ENCODE measurements around the gene MEP1A.
"Not testable (repeated sequence)": the region's sequence is repeated elsewhere in the genome, so short reads cannot be mapped to it uniquely, and the experiment has no call there.

Gene MEP1A

GRCh38 chr6:46828939-46829338, 35.8 kb downstream of the MEP1A start:
- DNase-seq (ENCODE audit: low read depth in 1 of 2, low spot score in 1 of 2), result no peak

- no peak for DNase-seq (ENCODE audit: low read depth in 1 of 2, low spot score in 1 of 2)
Measured at GRCh38 chr6:46832816-46833215, 39.6 kb downstream of the MEP1A start.

- not testable (repeated sequence) for DNase-seq (ENCODE audit: low read depth in 1 of 2, low spot score in 1 of 2)
Measured at GRCh38 chr6:46834257-46834916, 41.2 kb downstream of the MEP1A start.

- DNase-seq (ENCODE audit: low read depth in 1 of 2, low spot score in 1 of 2), result not testable (repeated sequence)
Measured at GRCh38 chr6:46834991-46835390, 41.8 kb downstream of the MEP1A start.

- DNase-seq (ENCODE audit: low read depth in 1 of 2, low spot score in 1 of 2), result no peak
Measured at GRCh38 chr6:46838033-46838432, 44.8 kb downstream of the MEP1A start.

- not testable (repeated sequence) for DNase-seq (ENCODE audit: low read depth in 1 of 2, low spot score in 1 of 2)
Measured at GRCh38 chr6:46842252-46842846, 49.2 kb downstream of the MEP1A start.

- DNase-seq (ENCODE audit: low read depth in 1 of 2, low spot score in 1 of 2), result no peak
Measured at GRCh38 chr6:46845126-46845525, 51.9 kb downstream of the MEP1A start.

- peak; percentile 37 to 48 for DNase-seq (ENCODE audit: low read depth in 1 of 2, low spot score in 1 of 2)
Measured at GRCh38 chr6:46848684-46849360, 55.6 kb downstream of the MEP1A start.

GRCh38 chr6:46849361-46849690, 56.1 kb downstream of the MEP1A start:
- no peak for DNase-seq (ENCODE audit: low read depth in 1 of 2, low spot score in 1 of 2)

- no peak for DNase-seq (ENCODE audit: low read depth in 1 of 2, low spot score in 1 of 2)
Measured at GRCh38 chr6:46850792-46851191, 57.6 kb downstream of the MEP1A start.

- not testable (repeated sequence) for DNase-seq (ENCODE audit: low read depth in 1 of 2, low spot score in 1 of 2)
Measured at GRCh38 chr6:46851576-46851975, 58.4 kb downstream of the MEP1A start.

GRCh38 chr6:46855966-46856365, 62.8 kb downstream of the MEP1A start:
- DNase-seq (ENCODE audit: low read depth in 1 of 2, low spot score in 1 of 2), result not testable (repeated sequence)

- DNase-seq (ENCODE audit: low read depth in 1 of 2, low spot score in 1 of 2), result no peak
Measured at GRCh38 chr6:46862381-46862780, 69.2 kb downstream of the MEP1A start.

- no peak for DNase-seq (ENCODE audit: low read depth in 1 of 2, low spot score in 1 of 2)
Measured at GRCh38 chr6:46863791-46864190, 70.6 kb downstream of the MEP1A start.

- no peak for DNase-seq (ENCODE audit: low read depth in 1 of 2, low spot score in 1 of 2)
Measured at GRCh38 chr6:46865221-46865620, 72.0 kb downstream of the MEP1A start.

GRCh38 chr6:46867411-46867810, 74.2 kb downstream of the MEP1A start:
- DNase-seq (ENCODE audit: low read depth in 1 of 2, low spot score in 1 of 2), result no peak

- DNase-seq (ENCODE audit: low read depth in 1 of 2, low spot score in 1 of 2), result no peak
Measured at GRCh38 chr6:46876126-46876525, 82.9 kb downstream of the MEP1A start.

- DNase-seq (ENCODE audit: low read depth in 1 of 2, low spot score in 1 of 2), result no peak
Measured at GRCh38 chr6:46879003-46879402, 85.8 kb downstream of the MEP1A start.

GRCh38 chr6:46882645-46883044, 89.5 kb downstream of the MEP1A start:
- no peak for DNase-seq (ENCODE audit: low read depth in 1 of 2, low spot score in 1 of 2)

- DNase-seq (ENCODE audit: low read depth in 1 of 2, low spot score in 1 of 2), result no peak
Measured at GRCh38 chr6:46888031-46888430, 94.8 kb downstream of the MEP1A start.

- no peak for DNase-seq (ENCODE audit: low read depth in 1 of 2, low spot score in 1 of 2)
Measured at GRCh38 chr6:46888578-46888977, 95.4 kb downstream of the MEP1A start.
